ENCODE measurements around the gene DIAPH3. TPM values are rescaled to one million over a fixed set of nuclear protein-coding genes. Genes with fewer than 3 reads are reported as not detected.

Gene DIAPH3
- total and polyA plus RNA-seq, 7 experiments from 2014 or later: 0.37 to 17.5 TPM; not detected in 5

DNA sequence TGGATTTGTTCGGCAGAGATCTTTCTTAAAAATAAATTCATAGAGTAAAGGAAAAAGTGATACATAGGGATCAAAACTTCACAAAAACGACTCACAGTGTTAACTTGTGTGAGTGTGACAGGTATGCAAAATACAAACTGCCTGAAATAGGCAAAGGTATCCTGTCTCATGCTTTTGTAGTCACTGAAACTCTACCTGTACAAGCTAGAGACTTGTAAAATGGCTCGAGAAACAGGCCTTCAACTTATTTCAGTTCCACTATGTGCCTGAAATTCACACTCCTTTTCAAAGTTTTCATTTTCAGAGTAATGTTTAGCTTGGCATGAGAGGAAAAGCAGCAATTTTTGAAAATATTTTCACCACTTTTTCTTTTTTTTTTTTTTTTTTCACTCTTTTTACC lies 290.4 kb downstream of the DIAPH3 start:
- Mint-ChIP-seq H3K4me1 (no peaks in the 10 kb centered on the region), H3K27ac (no peak overlapping the region), H3K9me3 (no peaks in the 10 kb centered on the region), H3K27me3 (no peaks in the 10 kb centered on the region), H3K36me3 (peaks cover 0 to 12% (median 0%) of the 10 kb centered on the region in 5 donors), H3K4me3 (no peak overlapping the region)
- ATAC-seq (no peak), DNase-seq (no peak)
- Histone ChIP-seq H3K27me3 (ENCODE audit: control insufficient read depth in 2 of 2, insufficient read depth in 2 of 2, low read length in 2 of 2) (no peaks in the 10 kb centered on the region), H3K36me3 (ENCODE audit: control insufficient read depth in 2 of 3, insufficient read depth in 3 of 3, low read length in 3 of 3) (no peaks in the 10 kb centered on the region), H3K4me3 (ENCODE audit: low read length) (no peak overlapping the region), H3K9me3 (ENCODE audit: control insufficient read depth in 2 of 3, low read length in 3 of 3) (no peaks in the 10 kb centered on the region), H3K27ac (ENCODE audit: low read depth, low read length) (no peak overlapping the region), H3K4me1 (ENCODE audit: control insufficient read depth in 2 of 2, insufficient read depth in 2 of 2, low read length in 2 of 2) (no peaks in the 10 kb centered on the region)
- ChIA-PET CTCF (no interaction called here), POLR2A (no interaction called here)
- intact Hi-C loops (cut with micrococcal nuclease): no loop called here

GRCh38 chr13:59867867-59868266 lies 295.9 kb downstream of the DIAPH3 start:
- no peaks in the 10 kb centered on the region for H3K27me3 Mint-ChIP-seq

GRCh38 chr13:59865398-59865797 lies 298.3 kb downstream of the DIAPH3 start:
- no peaks in the 10 kb centered on the region for H3K9me3 Mint-ChIP-seq
- ChIA-PET POLR2A (no interaction called here), CTCF (no interaction called here)
- Histone ChIP-seq H3K9me3 (ENCODE audit: control insufficient read depth in 2 of 3, low read length in 3 of 3) (no peaks in the 10 kb centered on the region), H3K4me3 (ENCODE audit: low read length) (no peak overlapping the region), H3K4me1 (ENCODE audit: control insufficient read depth in 2 of 2, insufficient read depth in 2 of 2, low read length in 2 of 2) (no peaks in the 10 kb centered on the region), H3K27ac (ENCODE audit: low read depth, low read length) (no peak overlapping the region), H3K27me3 (ENCODE audit: control insufficient read depth in 2 of 2, insufficient read depth in 2 of 2, low read length in 2 of 2) (no peaks in the 10 kb centered on the region), H3K36me3 (ENCODE audit: control insufficient read depth in 2 of 3, insufficient read depth in 3 of 3, low read length in 3 of 3) (no peaks in the 10 kb centered on the region)
- H3K36me3 Mint-ChIP-seq: no peaks in the 10 kb centered on the region
- no peak overlapping the region for H3K27ac Mint-ChIP-seq
- DNase-seq: no peak
- no peak for ATAC-seq
- H3K4me1 Mint-ChIP-seq: no peaks in the 10 kb centered on the region
- no peaks in the 10 kb centered on the region for H3K27me3 Mint-ChIP-seq
- no peak overlapping the region for H3K4me3 Mint-ChIP-seq
- intact Hi-C loops (cut with micrococcal nuclease): no loop called here

More at GRCh38 chr13:59867867-59868266, 295.9 kb downstream of the DIAPH3 start:
- no peak overlapping the region for H3K4me3 Mint-ChIP-seq
- no peak overlapping the region for H3K4me3 ChIP-seq (ENCODE audit: low read length)
- peaks cover 0 to 4% (median 0%) of the 10 kb centered on the region in 5 donors for H3K36me3 Mint-ChIP-seq
- H3K9me3 ChIP-seq (ENCODE audit: control insufficient read depth in 2 of 3, low read length in 3 of 3): no peaks in the 10 kb centered on the region
- no peaks in the 10 kb centered on the region for H3K4me1 Mint-ChIP-seq
- H3K27ac Mint-ChIP-seq: no peak overlapping the region
- H3K4me1 ChIP-seq (ENCODE audit: control insufficient read depth in 2 of 2, insufficient read depth in 2 of 2, low read length in 2 of 2): no peaks in the 10 kb centered on the region
- ATAC-seq (no peak), DNase-seq (no peak)
- H3K27me3 ChIP-seq (ENCODE audit: control insufficient read depth in 2 of 2, insufficient read depth in 2 of 2, low read length in 2 of 2): no peaks in the 10 kb centered on the region
- intact Hi-C loops (cut with micrococcal nuclease): no loop called here
- H3K27ac ChIP-seq (ENCODE audit: low read depth, low read length): no peak overlapping the region
- ChIA-PET POLR2A (no interaction called here), CTCF (no interaction called here)
- H3K9me3 Mint-ChIP-seq: no peaks in the 10 kb centered on the region
- H3K36me3 ChIP-seq (ENCODE audit: control insufficient read depth in 2 of 3, insufficient read depth in 3 of 3, low read length in 3 of 3): no peaks in the 10 kb centered on the region

DNA sequence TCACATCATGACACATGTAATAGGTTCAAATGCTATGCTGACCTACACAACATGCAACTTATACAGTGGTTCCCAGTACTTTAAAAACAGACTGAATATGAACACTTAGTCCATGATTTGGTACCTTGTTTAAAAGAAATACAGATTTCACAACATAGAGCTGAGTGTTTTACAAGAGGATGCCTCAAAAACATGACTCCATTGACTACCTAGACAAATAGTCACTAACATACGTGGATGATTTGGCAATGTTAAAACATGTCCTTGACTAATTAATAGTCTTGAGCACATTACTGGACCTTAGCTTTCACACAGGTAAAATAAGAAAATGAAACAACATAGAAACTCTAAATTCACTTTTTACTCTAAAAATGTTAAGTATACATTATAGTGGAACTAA lies 300.1 kb downstream of the DIAPH3 start:
- DNase-seq: no peak
- no peak overlapping the region for H3K27ac Mint-ChIP-seq
- Histone ChIP-seq H3K9me3 (ENCODE audit: control insufficient read depth in 2 of 3, low read length in 3 of 3) (no peaks in the 10 kb centered on the region), H3K4me1 (ENCODE audit: control insufficient read depth in 2 of 2, insufficient read depth in 2 of 2, low read length in 2 of 2) (no peaks in the 10 kb centered on the region), H3K4me3 (ENCODE audit: low read length) (no peak overlapping the region), H3K27ac (ENCODE audit: low read depth, low read length) (no peak overlapping the region), H3K36me3 (ENCODE audit: control insufficient read depth in 2 of 3, insufficient read depth in 3 of 3, low read length in 3 of 3) (no peaks in the 10 kb centered on the region), H3K27me3 (ENCODE audit: control insufficient read depth in 2 of 2, insufficient read depth in 2 of 2, low read length in 2 of 2) (no peaks in the 10 kb centered on the region)
- intact Hi-C loops (cut with micrococcal nuclease): no loop called here
- ChIA-PET CTCF (no interaction called here), POLR2A (no interaction called here)
- no peak for ATAC-seq
- no peaks in the 10 kb centered on the region for H3K4me1 Mint-ChIP-seq
- no peaks in the 10 kb centered on the region for H3K36me3 Mint-ChIP-seq
- no peaks in the 10 kb centered on the region for H3K27me3 Mint-ChIP-seq
- H3K4me3 Mint-ChIP-seq: no peak overlapping the region
- no peaks in the 10 kb centered on the region for H3K9me3 Mint-ChIP-seq

- Mint-ChIP-seq H3K9me3 (no peaks in the 10 kb centered on the region), H3K4me1 (no peaks in the 10 kb centered on the region), H3K27me3 (no peaks in the 10 kb centered on the region), H3K36me3 (peaks cover 0 to 3% (median 0%) of the 10 kb centered on the region in 5 donors), H3K27ac (no peak overlapping the region), H3K4me3 (no peak overlapping the region)
- intact Hi-C loops (cut with micrococcal nuclease): no loop called here
- DNase-seq (no peak), ATAC-seq (no peak)
- Histone ChIP-seq H3K9me3 (ENCODE audit: control insufficient read depth in 2 of 3, low read length in 3 of 3) (no peaks in the 10 kb centered on the region), H3K4me3 (ENCODE audit: low read length) (no peak overlapping the region), H3K36me3 (ENCODE audit: control insufficient read depth in 2 of 3, insufficient read depth in 3 of 3, low read length in 3 of 3) (no peaks in the 10 kb centered on the region), H3K27me3 (ENCODE audit: control insufficient read depth in 2 of 2, insufficient read depth in 2 of 2, low read length in 2 of 2) (no peaks in the 10 kb centered on the region), H3K27ac (ENCODE audit: low read depth, low read length) (no peak overlapping the region), H3K4me1 (ENCODE audit: control insufficient read depth in 2 of 2, insufficient read depth in 2 of 2, low read length in 2 of 2) (no peaks in the 10 kb centered on the region)
- CTCF ChIA-PET: no interaction called here
- POLR2A ChIA-PET: no interaction called here
Measured at GRCh38 chr13:59861676-59862075, 302.1 kb downstream of the DIAPH3 start.

DNA sequence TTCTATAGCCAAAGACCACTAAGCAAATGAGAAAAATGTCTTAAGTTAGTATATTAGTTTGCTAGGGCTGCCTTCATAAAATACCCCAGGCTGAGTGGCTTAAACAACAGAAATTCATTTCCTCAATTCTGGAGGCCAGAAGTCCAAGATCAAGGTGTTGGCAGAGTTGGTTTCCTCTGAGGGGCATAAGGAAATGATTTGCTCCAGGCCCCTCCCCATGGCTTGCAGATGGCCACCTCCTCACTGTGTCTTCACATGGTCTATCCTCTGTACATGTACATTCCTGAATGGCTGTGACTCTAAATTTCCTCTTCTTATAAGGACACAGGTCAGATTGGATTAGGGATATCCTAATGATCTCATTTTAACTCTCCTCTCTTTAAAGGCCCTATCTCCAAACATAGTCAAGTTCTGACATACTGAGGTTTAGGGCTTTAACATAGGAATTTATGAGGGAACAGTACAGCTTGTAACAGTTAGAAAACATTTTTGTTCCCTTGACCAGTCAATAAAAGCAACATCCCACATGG lies 307.4 kb downstream of the DIAPH3 start:
- Histone ChIP-seq H3K27ac (ENCODE audit: low read depth, low read length) (no peak overlapping the region), H3K4me3 (ENCODE audit: low read length) (no peak overlapping the region), H3K36me3 (ENCODE audit: control insufficient read depth in 2 of 3, insufficient read depth in 3 of 3, low read length in 3 of 3) (no peaks in the 10 kb centered on the region), H3K4me1 (ENCODE audit: control insufficient read depth in 2 of 2, insufficient read depth in 2 of 2, low read length in 2 of 2) (no peaks in the 10 kb centered on the region), H3K9me3 (ENCODE audit: control insufficient read depth in 2 of 3, low read length in 3 of 3) (no peaks in the 10 kb centered on the region), H3K27me3 (ENCODE audit: control insufficient read depth in 2 of 2, insufficient read depth in 2 of 2, low read length in 2 of 2) (no peaks in the 10 kb centered on the region)
- Mint-ChIP-seq H3K36me3 (peaks cover 0 to 8% (median 0%) of the 10 kb centered on the region in 5 donors), H3K4me3 (no peak overlapping the region), H3K9me3 (peaks cover 0 to 2% (median under 1%) of the 10 kb centered on the region in 11 donors), H3K27me3 (peaks cover 0 to under 1% (median 0%) of the 10 kb centered on the region in 5 donors), H3K27ac (no peak overlapping the region), H3K4me1 (peaks cover 0 to 1% (median 0%) of the 10 kb centered on the region in 7 donors)
- ATAC-seq (no peak), DNase-seq (no peak)
- ChIA-PET POLR2A (no interaction called here), CTCF (no interaction called here)
- intact Hi-C loops (cut with micrococcal nuclease): no loop called here

GRCh38 chr13:59846845-59847620 lies 316.7 kb downstream of the DIAPH3 start:
- peaks cover 0 to 6% (median 3%) of the 10 kb centered on the region in 11 donors for H3K9me3 Mint-ChIP-seq
- no peak overlapping the region for H3K27ac Mint-ChIP-seq
- Histone ChIP-seq H3K36me3 (ENCODE audit: control insufficient read depth in 2 of 3, insufficient read depth in 3 of 3, low read length in 3 of 3) (no peaks in the 10 kb centered on the region), H3K9me3 (ENCODE audit: control insufficient read depth in 2 of 3, low read length in 3 of 3) (no peaks in the 10 kb centered on the region), H3K27me3 (ENCODE audit: control insufficient read depth in 2 of 2, insufficient read depth in 2 of 2, low read length in 2 of 2) (no peaks in the 10 kb centered on the region), H3K4me3 (ENCODE audit: low read length) (no peak overlapping the region), H3K27ac (ENCODE audit: low read depth, low read length) (no peak overlapping the region), H3K4me1 (ENCODE audit: control insufficient read depth in 2 of 2, insufficient read depth in 2 of 2, low read length in 2 of 2) (no peaks in the 10 kb centered on the region)
- H3K36me3 Mint-ChIP-seq: peaks cover 0 to 4% (median 0%) of the 10 kb centered on the region in 5 donors
- DNase-seq (no peak), ATAC-seq (no peak)
- H3K27me3 Mint-ChIP-seq: peaks cover 0 to 4% (median 0%) of the 10 kb centered on the region in 5 donors
- intact Hi-C loops (cut with micrococcal nuclease): no loop called here
- H3K4me1 Mint-ChIP-seq: no peaks in the 10 kb centered on the region
- ChIA-PET POLR2A (no interaction called here), CTCF (no interaction called here)
- H3K4me3 Mint-ChIP-seq: no peak overlapping the region
